Measurements from ENCODE around the gene ABCA4. TPM values are rescaled to one million over a fixed set of nuclear protein-coding genes. Genes with fewer than 3 reads are reported as not detected.

The ABCA4 gene
- total and polyA plus RNA-seq, 8 donors, result 0.83 to 2.7 (median 1.6) TPM

GRCh38 chr1:94107141-94107540 is 13.8 kb downstream of the ABCA4 start:
- DNase-seq (no peak), ATAC-seq (no peak)
- H3K4me1 ChIP-seq, result no peaks in the 10 kb centered on the region
- H3K9me3 ChIP-seq, result no peaks in the 10 kb centered on the region
- no peaks in the 10 kb centered on the region for H3K36me3 ChIP-seq
- H3K4me3 ChIP-seq, result no peak overlapping the region
- intact Hi-C loops (cut with DNase I), result no loop called here
- H3K27ac ChIP-seq, result no peak overlapping the region
- peaks cover 0 to 73% of the 10 kb centered on the region in 2 donors for H3K27me3 ChIP-seq
- TF ChIP-seq CTCF (IDR thresholded peaks at IDR 0.05), result no peak

- Histone ChIP-seq H3K27ac (no peak overlapping the region), H3K4me1 (no peaks in the 10 kb centered on the region), H3K36me3 (no peaks in the 10 kb centered on the region), H3K4me3 (no peak overlapping the region), H3K9me3 (no peaks in the 10 kb centered on the region), H3K27me3 (peaks cover 0 to 73% of the 10 kb centered on the region in 2 donors)
- intact Hi-C loops (cut with DNase I), result no loop called here
- DNase-seq (no peak), ATAC-seq (no peak)
- TF ChIP-seq CTCF (IDR thresholded peaks at IDR 0.05), result no peak
Measured at GRCh38 chr1:94106716-94107115, 14.2 kb downstream of the ABCA4 start.

GRCh38 chr1:94105957-94106529 is 14.9 kb downstream of the ABCA4 start:
- Histone ChIP-seq H3K36me3 (no peaks in the 10 kb centered on the region), H3K27me3 (peaks cover 0 to 73% of the 10 kb centered on the region in 2 donors), H3K27ac (no peak overlapping the region), H3K4me1 (no peaks in the 10 kb centered on the region), H3K4me3 (no peak overlapping the region), H3K9me3 (no peaks in the 10 kb centered on the region)
- intact Hi-C loops (cut with DNase I), result no loop called here
- TF ChIP-seq CTCF (IDR thresholded peaks at IDR 0.05), result no peak
- DNase-seq, result no peak
- ATAC-seq, result no peak

GRCh38 chr1:94105581-94105952 is 15.4 kb downstream of the ABCA4 start:
- DNase-seq, result no peak

More at GRCh38 chr1:94105581-94105952, 15.4 kb downstream of the ABCA4 start:
- ATAC-seq, result no peak
- Histone ChIP-seq H3K27ac (no peak overlapping the region), H3K36me3 (no peaks in the 10 kb centered on the region), H3K9me3 (no peaks in the 10 kb centered on the region), H3K4me1 (no peaks in the 10 kb centered on the region), H3K4me3 (no peak overlapping the region), H3K27me3 (peaks cover 0 to 73% of the 10 kb centered on the region in 2 donors)
- intact Hi-C loops (cut with DNase I), result no loop called here
- TF ChIP-seq CTCF (IDR thresholded peaks at IDR 0.05), result no peak

Measured in left lung (tissue), 10 donors.